ENCODE measurements around the gene DLEC1. TPM values are rescaled to one million over a fixed set of nuclear protein-coding genes. Genes with fewer than 3 reads are reported as not detected.

Gene DLEC1
- total RNA-seq, 1 experiment from 2014 or later: 0.81 TPM

GRCh38 chr3:38128303-38128655 lies 89.3 kb downstream of the DLEC1 start:
- Mint-ChIP-seq H3K27ac (no peak overlapping the region), H3K4me3 (no peak overlapping the region), H3K36me3 (peaks cover 50% of the 10 kb centered on the region), H3K9me3 (no peaks in the 10 kb centered on the region), H3K27me3 (ENCODE audit: low read depth) (no peaks in the 10 kb centered on the region), H3K4me1 (no peaks in the 10 kb centered on the region)
- ChIA-PET POLR2A (no interaction called here), CTCF (no interaction called here)
- ATAC-seq (no peak), DNase-seq (ENCODE audit: low spot score) (no peak)
- TF ChIP-seq KAT7 (CRISPR knock-in tag; IDR thresholded peaks at IDR 0.05; ENCODE audit: borderline replicate concordance) (no peak), RELA (CRISPR knock-in tag; IDR thresholded peaks at IDR 0.05; ENCODE audit: borderline replicate concordance) (no peak), SMAD3 (CRISPR knock-in tag; IDR thresholded peaks at IDR 0.05; ENCODE audit: borderline replicate concordance) (no peak), SP1 (CRISPR knock-in tag; conservative IDR thresholded peaks at IDR 0.05) (no peak), CREM (CRISPR knock-in tag; IDR thresholded peaks at IDR 0.05) (no peak), ETV6 (CRISPR knock-in tag; IDR thresholded peaks at IDR 0.05) (no peak), STAT6 (CRISPR knock-in tag; conservative IDR thresholded peaks at IDR 0.05; ENCODE audit: low read depth) (no peak), ZBTB43 (CRISPR knock-in tag; IDR thresholded peaks at IDR 0.05) (no peak), OVOL2 (CRISPR knock-in tag; IDR thresholded peaks at IDR 0.05; ENCODE audit: borderline replicate concordance) (no peak), GABPB1 (CRISPR knock-in tag; IDR thresholded peaks at IDR 0.05) (no peak), ESRRA (CRISPR knock-in tag; IDR thresholded peaks at IDR 0.05; ENCODE audit: borderline replicate concordance) (no peak), ZNF138 (CRISPR knock-in tag; conservative IDR thresholded peaks at IDR 0.05) (no peak)

- Mint-ChIP-seq H3K36me3 (peaks cover 51% of the 10 kb centered on the region), H3K4me1 (no peaks in the 10 kb centered on the region), H3K4me3 (no peak overlapping the region), H3K27ac (no peak overlapping the region), H3K27me3 (ENCODE audit: low read depth) (no peaks in the 10 kb centered on the region), H3K9me3 (no peaks in the 10 kb centered on the region)
- ATAC-seq (no peak), DNase-seq (ENCODE audit: low spot score) (no peak)
- CTCF ChIA-PET: no interaction called here
- POLR2A ChIA-PET: no interaction called here
- TF ChIP-seq ATF2 (CRISPR knock-in tag; IDR thresholded peaks at IDR 0.05; ENCODE audit: borderline replicate concordance, low read depth): no peak
- TF ChIP-seq AFF4 (CRISPR knock-in tag; IDR thresholded peaks at IDR 0.05; ENCODE audit: borderline replicate concordance): no peak
- TF ChIP-seq RELA (CRISPR knock-in tag; IDR thresholded peaks at IDR 0.05; ENCODE audit: borderline replicate concordance): no peak
- TF ChIP-seq GTF2I (CRISPR knock-in tag; conservative IDR thresholded peaks at IDR 0.05): no peak
- TF ChIP-seq OVOL2 (CRISPR knock-in tag; IDR thresholded peaks at IDR 0.05; ENCODE audit: borderline replicate concordance): no peak
- no peak for TF ChIP-seq ZNF423 (CRISPR knock-in tag; IDR thresholded peaks at IDR 0.05)
- TF ChIP-seq ERG (CRISPR knock-in tag; IDR thresholded peaks at IDR 0.05): no peak
- no peak for TF ChIP-seq ZNF396 (CRISPR knock-in tag; IDR thresholded peaks at IDR 0.05; ENCODE audit: borderline replicate concordance)
- no peak for TF ChIP-seq ZNF219 (CRISPR knock-in tag; IDR thresholded peaks at IDR 0.05; ENCODE audit: borderline replicate concordance)
- TF ChIP-seq ZNF416 (CRISPR knock-in tag; IDR thresholded peaks at IDR 0.05): no peak
- TF ChIP-seq ZNF281 (CRISPR knock-in tag; IDR thresholded peaks at IDR 0.05): no peak
- no peak for TF ChIP-seq IRF2 (CRISPR knock-in tag; IDR thresholded peaks at IDR 0.05; ENCODE audit: borderline replicate concordance, low read depth)
- TF ChIP-seq JUN (CRISPR knock-in tag; IDR thresholded peaks at IDR 0.05): no peak
- no peak for TF ChIP-seq KAT7 (CRISPR knock-in tag; IDR thresholded peaks at IDR 0.05; ENCODE audit: borderline replicate concordance)
These were observed 90.0 kb downstream of the DLEC1 start for GRCh38 chr3:38129058-38129457.

Measured in WTC11 (cell line).